GM19372 (cell line): ENCODE measurements around the gene CLEC4M.

ENCODE experiments used
- ATAC-seq: cut with Tn5 transposase; IDR thresholded peaks from one replicate; pipeline ENCODE4 v1.9.1; 2021; ENCODE audit warnings: mild to moderate bottlenecking, low read depth, moderate library complexity; ENCODE audit not compliant: unreplicated experiment

CLEC4M gene

DNA sequence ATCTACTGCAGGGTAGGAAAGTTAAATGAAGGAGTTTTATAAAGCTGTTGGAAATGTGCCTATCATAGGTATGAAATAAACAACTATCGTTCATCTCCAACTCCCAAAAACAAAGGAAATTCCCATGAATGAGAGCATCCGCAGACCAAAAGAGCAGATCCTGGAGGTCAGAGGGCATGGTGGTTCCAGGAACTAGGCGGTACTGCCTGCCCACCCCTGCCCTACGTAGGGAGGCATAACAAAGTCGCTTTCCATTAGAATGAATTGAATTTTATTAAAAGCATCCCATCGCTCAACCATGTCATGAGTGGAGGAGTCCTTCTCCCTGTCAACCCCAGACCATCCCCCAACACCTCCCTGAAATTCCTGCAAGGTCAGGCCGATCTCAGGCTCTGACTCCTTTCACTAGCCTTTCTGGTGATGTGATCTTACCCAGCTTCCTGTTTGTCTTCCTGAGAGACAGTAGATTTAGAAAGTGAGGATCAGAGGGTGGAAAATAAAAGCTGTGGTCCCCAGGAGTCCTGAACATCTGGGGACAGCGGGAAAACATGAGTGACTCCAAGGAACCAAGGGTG is at the start of gene CLEC4M:
CLEC4M (plus strand) TSS at position 525 of the 575 bp plus-strand sequence; CDS start at position 549, 24 bp downstream.
- ATAC-seq: no peak

GRCh38 chr19:7715671-7716070 is 47.4 kb upstream of the CLEC4M start:
- ATAC-seq: no peak

DNA sequence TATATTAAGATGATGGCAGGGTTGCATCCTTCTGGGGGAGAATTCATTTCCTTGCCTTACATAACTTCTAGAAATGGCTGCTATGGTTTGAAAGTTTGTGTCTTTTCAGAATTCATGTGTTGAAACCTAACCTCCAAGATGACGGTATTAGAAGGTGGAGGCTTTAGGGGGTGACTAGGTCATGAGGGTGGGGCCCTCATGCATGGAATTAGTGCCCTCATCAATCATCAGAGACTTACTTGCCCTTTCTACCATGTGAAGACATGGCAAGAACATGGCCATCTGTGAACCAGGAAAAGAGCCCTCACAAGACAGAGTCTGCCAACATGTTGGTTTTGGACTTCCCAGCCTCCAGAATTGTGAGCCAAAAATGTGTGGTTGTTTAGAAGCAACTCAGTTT is 46.3 kb upstream of the CLEC4M start:
- ATAC-seq: no peak

- ATAC-seq: no peak
These were observed 44.4 kb upstream of the CLEC4M start for GRCh38 chr19:7718668-7719067.

GRCh38 chr19:7720351-7720750 is 42.7 kb upstream of the CLEC4M start:
- no peak for ATAC-seq

- no peak for ATAC-seq
These were observed 40.8 kb upstream of the CLEC4M start for GRCh38 chr19:7722231-7722651.

DNA sequence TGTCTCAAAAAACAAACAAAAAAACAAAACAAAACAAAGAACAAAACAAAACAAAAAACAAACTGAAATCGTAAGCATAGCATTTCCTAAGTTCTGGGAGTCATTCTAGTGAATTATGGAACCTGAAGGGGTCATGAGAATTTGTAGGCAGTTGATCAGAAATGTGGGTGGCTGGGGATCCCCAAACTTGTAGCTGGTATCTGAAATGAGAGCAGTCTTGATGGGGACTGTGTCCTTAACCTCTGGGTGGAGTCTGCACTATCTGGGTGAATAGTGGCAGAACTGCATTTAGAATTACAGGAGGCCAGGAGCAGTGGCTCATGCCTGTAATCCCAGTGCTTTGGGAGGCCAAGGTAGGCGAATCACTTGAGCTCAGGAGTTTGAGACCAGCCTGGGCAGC is 37.3 kb upstream of the CLEC4M start:
- ATAC-seq: no peak

GRCh38 chr19:7729211-7729610 is 33.8 kb upstream of the CLEC4M start:
- no peak for ATAC-seq

GRCh38 chr19:7729831-7730285 is 33.2 kb upstream of the CLEC4M start:
- no peak for ATAC-seq

DNA sequence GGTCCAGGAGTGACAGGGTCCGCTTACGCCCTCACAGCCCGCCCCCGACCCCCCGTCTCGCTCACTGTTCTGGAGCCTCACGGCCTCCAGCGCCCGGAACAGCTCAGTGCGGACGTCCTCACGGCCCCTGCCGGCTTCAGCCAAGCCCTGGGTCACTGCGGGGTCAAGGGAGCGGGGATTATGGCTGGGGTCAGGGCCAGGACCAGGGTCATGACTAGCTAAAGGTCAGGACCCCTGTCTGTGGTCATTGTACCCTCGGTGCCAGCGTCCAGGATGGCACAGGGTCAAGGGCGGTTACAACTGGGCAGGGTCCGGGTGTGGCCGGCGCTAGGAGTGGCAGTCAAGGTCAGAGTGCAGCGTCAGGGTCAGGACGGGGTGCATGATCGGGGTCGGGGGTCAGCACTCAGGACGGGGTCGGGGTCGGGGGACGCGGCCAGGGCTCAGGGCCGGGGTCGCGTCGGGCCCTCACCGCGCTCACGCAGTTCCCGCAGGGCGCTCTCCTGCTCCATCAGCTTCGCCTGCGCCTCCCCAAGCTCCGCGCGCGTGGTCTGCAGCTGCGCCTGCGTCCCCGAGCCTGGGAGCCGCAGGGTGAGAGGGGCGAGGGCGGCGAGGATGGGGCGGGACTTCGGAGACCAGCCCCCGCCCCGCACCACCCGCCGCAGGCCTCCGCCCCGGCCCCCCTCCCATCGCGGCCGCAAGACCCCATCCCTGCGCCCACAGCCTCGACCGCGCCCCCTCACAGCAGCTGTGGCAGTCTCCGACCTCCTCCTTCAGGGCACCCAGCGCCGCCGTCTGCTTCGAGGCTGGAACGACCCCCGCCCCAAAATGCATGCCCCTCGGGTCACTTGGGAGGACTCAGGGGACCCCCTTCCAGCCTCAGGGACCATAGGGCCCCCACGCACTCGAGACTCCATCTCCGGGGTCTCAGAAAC is 32.5 kb upstream of the CLEC4M start:
- no peak for ATAC-seq

DNA sequence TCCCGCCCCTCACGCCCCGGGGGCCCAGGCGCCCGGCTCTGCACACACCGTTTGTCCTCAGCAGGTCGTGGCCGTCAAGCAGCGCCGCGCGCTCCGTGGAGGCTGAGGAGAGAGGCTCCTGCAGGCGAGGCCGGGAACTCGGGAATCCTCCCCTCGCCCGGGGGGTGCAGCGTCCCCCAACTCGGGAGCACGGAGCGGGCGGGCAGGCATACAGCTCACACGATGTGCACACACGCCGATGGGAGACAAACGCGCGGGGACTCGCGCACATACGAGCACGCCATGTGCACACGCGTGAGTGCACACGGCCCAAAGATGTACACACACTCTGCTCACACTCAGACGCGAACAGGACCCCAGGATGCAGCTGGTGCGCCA is 31.8 kb upstream of the CLEC4M start:
- ATAC-seq: no peak

DNA sequence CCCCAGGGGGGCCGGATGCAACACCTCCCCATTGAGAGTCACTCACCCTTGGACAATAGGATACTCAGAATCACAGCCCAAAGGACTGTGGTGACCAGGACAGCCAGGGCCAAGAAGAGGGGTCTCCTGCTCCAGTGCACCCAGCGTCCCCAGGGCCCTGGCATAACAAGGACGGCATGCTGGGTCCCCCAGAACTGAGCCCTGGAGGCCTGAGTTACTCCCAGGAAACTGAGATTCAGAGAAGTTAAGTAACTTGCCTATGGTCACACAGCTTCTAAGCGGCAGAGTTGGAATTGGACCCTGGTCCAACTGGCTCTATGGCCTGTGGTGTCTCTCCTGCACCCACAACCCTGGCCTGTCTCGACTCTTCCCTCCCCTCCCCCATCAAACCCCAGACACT is 31.4 kb upstream of the CLEC4M start:
- no peak for ATAC-seq

DNA sequence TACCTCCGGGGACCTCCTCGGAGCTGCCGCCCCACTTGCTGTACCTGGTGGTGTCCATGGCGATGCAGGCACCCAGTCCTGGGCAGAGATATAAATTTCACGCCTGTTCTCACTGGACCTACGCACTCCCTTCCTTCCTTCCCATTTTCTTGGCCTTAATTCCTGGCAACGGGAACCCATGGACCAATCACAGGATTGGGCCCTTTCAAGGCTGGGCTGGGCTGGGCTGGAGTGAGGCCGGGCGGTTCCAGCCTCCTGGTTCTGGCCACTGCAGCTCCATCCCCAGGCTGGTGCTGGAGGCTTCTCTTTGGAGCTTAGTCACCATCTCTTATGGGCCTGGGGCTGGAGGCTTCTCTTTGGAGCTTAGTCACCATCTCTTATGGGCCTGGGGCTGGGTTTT is 31.0 kb upstream of the CLEC4M start, which contains the start of gene CLEC4G:
CLEC4G (minus strand) TSS at position 66 of the 400 bp plus-strand sequence; CDS start at position 58, 8 bp downstream.
- no peak for ATAC-seq

DNA sequence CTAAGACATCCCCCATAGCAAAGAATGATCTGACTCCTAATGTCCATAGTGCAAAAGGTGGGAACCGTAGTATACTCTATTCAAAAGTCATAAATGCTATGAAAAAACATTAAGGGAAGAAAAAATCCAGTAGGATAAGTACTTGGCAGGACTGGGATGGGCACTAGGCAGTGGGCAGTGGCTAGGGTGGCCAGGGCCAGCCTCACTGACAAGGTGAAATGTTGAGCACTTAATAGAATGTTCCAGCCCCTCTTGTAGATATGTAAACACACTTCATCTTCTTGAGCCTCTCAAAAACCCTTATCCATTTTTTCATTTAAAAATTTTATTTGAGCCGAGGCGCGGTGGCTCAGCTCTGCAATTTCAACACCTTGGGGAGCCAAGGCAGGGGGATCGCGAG is 29.7 kb upstream of the CLEC4M start:
- no peak for ATAC-seq

- ATAC-seq: no peak
These were observed 28.5 kb upstream of the CLEC4M start for GRCh38 chr19:7734220-7735203.

- no peak for ATAC-seq
These were observed 26.9 kb upstream of the CLEC4M start for GRCh38 chr19:7736148-7736547.

DNA sequence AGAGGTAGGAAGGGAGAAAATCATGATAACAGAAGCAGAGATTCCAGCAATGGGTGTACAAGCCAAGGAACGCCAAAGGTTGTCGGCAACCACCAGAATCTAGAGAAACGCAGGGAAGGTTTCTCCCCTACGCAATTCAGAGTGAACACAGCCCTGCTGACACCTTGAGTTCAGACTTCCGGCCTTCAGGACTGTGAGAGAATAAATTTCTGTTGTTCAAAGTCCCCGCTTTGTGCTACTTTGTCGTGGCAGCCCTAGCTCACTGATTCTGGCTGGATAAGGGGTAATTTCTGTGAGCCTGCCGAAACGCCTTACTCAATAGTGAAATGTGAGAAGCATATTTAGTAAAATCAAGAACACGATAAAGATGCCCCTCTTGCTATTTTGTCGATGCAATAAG is 25.8 kb upstream of the CLEC4M start:
- ATAC-seq: no peak

DNA sequence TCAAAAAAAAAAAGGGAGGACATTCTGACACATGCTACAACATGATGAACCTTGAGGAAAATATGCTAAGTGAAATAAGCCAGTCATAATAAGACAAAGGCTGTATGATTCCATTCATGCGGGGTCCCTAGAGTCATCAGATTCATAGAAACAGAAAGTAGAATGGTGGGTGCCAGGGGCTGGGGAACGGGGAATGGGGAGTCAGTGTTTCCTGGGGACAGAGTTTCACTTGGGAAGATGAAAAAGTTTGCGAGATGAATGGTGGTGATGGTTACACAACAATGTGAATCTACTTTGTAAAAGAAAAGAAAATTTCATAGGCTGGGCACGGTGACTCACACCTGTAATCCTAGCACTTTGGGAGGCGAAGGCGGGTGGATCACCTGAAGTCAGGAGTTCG is 25.0 kb upstream of the CLEC4M start:
- ATAC-seq: no peak

DNA sequence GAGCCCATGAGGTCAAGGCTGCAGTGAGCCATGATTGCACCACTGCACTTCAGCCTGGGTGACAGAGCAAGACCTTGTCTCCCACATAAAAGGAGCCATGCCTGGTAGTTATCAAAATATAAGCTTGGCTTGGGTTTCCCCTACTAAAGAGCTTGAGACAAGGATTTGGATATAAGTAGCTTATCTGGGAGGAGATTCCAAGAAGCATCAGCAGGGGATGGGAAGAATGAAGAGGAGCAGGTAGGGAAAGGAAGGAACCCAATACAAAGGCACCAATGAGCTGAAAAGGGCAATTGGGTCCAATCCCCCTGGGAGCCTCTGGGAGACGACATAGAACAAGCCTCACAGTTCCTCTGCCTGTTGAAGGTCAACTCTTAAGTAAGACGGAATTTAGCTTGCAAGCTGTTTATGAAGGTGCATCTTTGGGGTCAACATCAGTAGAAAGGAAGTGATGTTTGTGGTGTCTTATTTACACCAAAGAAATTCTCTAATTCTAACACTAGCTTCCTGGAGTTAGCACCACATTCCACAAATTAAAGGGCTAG is 23.8 kb upstream of the CLEC4M start:
- ATAC-seq: no peak
